Hematopoietic multipotent progenitor cell treated with erythropoietin and hydrocortisone succinate and interleukin-3 and kit ligand, for 4 days (in vitro differentiated cells): Measurements from ENCODE around the gene PID1.

ENCODE experiments used
- DNase-seq: peaks from one replicate; pipeline ENCODE4 v3.0.0-alpha.2; 2015

The PID1 gene, protein sequence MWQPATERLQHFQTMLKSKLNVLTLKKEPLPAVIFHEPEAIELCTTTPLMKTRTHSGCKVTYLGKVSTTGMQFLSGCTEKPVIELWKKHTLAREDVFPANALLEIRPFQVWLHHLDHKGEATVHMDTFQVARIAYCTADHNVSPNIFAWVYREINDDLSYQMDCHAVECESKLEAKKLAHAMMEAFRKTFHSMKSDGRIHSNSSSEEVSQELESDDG

GRCh38 chr2:229270551-229271410, at the start of gene PID1:
Gene PID1 (minus strand): TSS chr2:229271287. CDS start chr2:229271043, 244 bp downstream.
- DNase-seq = peak; percentile 12

DNA sequence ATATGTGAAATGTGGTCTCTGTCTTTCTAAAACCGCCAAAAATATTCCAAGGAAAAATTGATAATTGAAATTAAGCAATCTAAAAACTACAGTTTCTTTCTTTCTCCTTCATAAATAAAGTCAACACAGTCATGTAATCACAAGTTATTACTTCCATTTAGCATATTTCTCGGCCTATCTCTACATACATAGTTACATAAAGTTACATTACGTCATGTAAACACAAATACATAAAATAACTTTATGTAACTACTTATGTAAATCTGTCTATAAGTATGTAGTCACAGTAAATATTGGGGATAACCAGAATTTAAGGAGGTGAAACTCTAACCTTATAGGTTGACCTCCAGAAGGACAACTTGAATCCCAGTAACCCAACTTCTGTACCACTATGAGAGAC, 48.5 kb upstream of the PID1 start:
- DNase-seq = no peak

GRCh38 chr2:229314117-229314516, 43.0 kb upstream of the PID1 start:
- no peak for DNase-seq

DNA sequence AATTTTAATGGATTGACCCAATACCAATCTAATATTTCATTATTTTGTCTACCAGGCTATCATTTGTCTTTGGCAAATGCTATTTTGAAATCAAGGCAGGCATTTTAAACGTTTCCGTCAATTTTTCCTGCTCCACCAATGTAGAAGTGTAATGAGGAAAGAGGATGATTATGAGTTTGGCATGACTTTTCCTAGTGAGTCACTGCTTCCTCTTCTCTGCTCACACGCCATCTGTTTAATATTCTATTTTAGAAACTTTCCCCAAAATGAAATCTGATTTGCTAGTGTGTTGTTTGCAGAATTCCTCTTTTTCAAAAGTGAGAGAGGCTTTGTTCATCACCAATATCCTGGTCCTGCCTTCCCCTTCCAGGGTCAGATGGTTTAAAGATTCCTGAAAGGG, 42.5 kb upstream of the PID1 start:
- no peak for DNase-seq

DNA sequence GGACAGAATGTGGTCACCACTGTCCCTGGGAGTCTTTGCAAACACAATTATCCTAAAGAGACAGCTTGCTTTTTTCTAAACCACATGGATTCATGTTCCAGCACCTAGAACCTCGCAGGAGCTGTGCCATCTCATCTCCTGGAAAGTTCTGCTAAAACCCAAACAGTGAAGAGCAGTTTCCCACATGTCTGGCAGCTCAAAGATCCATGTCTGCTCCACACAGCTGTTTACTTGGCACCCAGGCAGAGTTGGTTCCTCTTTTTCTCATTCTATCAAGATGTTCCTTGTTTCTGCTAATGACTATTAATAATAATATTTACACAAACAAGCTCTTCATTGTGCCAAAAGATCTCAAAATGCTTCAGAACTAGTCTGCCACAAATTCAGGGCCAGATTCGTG, 30.1 kb upstream of the PID1 start:
- DNase-seq = no peak

DNA sequence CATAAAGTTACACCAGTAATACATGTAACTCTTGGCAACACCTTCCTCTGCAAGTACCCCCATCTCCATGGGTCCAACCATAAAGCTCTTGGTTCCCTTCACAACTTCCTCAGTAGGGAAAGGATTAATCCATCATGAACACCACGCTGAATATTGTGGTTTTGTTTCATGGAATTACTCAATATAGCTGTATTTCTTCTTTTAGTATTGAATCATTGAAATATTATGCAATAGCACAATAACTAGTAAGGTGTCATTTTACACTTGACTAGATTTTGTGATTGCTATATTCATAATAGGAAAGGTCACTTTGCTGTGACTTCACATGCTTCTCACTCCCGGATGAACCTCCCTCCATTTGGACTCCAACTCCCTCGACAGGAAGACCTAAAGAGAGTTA, 29.7 kb upstream of the PID1 start:
- DNase-seq = no peak

GRCh38 chr2:229300371-229300770, 29.3 kb upstream of the PID1 start:
- DNase-seq = no peak

GRCh38 chr2:229297247-229297646, 26.2 kb upstream of the PID1 start:
- no peak for DNase-seq

- no peak for DNase-seq
Measured at GRCh38 chr2:229296536-229296935, 25.4 kb upstream of the PID1 start.

DNA sequence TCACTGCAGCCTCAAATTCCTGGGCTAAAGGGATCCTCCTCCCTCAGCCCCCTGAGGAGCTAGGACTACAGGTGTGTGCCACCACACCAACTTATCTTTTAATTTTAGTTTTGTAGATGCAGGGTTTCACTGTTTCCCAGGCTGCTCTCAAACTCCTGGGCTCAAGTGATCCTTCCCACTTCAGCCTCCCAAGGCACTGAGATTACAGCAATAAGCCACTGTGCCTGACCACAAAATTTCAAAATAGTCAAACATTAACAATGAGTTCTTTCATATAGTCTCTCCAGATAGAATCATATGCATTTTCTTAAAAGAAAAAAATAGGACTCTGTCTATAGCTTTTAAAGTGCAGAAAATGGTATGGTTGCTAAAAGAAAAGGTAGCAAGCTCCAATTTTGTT, 24.9 kb upstream of the PID1 start:
- DNase-seq = no peak

GRCh38 chr2:229287823-229288222, 16.7 kb upstream of the PID1 start:
- DNase-seq = no peak

- no peak for DNase-seq
Measured at GRCh38 chr2:229282758-229283546, 11.9 kb upstream of the PID1 start.

DNA sequence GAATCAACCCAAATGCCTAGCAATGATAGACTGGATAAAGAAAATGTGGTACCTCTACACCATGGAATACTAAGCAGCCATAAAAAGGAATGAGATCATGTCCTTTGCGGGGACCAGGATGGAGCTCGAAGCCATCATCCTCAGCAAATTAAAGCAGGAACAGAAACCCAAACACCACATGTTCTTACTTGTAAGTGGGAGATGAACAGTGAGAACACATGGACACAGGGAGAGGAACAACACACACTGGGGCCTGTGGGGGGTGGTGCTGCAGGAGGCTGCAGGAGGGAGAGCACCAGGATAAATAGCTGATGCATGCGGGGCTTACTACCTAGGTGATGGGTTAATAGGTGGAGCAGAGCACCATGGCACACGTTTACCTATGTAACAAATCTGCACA, 8.4 kb upstream of the PID1 start:
- DNase-seq = no peak

DNA sequence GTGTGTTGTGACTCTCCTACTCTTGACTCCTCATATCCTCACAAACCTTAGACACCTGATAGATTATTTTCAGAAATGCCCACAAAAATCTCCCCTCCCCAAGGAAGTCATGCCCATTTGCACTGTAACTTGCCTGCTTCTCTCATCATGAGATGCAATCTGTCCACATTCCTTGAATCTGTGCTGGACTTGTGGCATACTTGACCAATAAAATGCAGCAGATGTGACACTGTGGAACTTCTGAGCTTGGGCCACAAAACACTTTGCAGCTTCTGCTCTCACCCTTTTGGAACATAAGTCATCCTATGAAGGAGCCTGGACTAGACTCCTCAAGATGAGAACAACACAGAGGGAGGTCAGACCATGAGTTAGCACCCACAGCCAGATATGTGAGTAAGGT, 4.4 kb upstream of the PID1 start:
- DNase-seq = no peak

DNA sequence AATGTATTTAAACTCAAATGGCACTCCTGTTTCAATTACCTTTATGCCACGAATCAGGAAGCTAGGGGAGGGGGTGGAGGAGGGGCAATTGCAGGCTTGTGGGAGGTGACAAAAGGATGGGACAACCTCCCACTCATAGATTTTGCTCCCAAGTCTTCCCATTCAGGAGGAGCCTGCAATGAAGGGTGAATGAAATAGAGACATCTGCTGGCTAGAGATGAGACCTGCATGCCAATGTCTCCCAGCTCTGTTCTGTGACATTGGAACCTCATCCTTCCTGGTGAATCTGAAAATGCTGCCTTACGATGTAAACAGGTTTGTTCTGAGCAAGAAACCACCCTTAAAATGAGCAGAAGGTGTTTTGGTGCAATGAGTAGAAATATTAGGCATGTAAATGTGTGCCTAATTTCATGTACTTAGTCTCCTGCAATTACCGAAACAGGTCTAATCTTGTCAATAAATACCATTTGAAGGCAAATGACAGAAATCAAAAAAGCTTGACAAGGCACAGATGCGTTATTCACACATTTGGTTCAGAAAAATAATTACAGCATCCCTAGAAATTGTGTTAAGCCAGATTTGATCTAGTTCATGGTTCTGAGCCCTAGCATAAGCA, 2.7 kb upstream of the PID1 start:
- DNase-seq = peak; percentile 50

DNA sequence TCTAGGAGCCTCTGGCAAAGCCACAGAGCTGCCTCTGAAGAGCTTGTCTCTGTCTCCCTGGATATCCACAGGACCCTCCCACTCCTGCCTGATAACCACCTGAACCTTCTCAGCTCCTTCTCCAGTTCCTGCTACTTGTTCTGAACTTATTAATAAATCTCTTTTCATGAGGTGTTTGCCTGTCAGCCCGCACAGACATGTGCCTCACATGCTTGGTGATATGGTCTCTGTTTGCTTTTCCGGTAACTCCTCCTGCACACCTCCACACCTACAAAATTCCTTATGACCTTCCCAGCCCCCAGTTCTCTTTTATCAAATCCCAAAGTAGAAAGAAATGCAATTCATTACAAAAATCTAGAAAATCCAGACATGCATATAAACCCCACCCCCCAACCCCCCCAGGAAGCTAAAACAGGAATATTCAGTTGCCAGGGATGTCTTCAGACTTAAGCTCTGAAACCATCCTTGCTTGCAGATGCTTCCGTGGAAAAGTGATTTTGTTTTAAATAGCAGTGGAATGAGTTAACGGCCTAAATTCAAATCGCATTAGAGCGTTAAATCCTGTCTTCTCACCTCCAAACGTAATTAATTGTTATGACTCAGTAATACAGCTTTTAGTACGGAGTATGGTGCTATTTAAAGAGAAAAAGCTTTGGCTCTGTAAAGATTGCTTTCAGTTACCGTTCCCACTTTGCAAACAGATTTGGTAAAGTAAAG, 2.1 kb upstream of the PID1 start:
- no peak for DNase-seq

GRCh38 chr2:229269941-229270340, 1.1 kb downstream of the PID1 start:
- DNase-seq = no peak

DNA sequence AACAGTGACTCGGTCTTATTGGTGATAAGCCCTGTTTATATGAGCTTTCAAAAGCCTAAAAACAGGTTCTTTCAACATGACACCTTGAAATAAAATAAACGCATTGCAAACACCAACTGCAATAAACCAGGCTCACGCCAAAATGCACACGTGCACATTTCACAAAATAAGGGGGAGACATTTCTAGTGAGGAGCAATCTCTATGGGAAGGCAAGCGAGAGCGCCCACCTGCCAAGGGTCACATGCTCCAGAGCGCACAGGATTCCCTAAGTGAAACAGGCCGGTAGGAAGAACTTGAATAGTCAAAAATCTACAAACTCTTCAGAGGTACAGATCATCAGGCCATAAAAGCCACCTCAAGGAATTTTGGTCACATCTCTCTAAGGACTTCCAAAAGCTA, 1.9 kb downstream of the PID1 start:
- no peak for DNase-seq

DNA sequence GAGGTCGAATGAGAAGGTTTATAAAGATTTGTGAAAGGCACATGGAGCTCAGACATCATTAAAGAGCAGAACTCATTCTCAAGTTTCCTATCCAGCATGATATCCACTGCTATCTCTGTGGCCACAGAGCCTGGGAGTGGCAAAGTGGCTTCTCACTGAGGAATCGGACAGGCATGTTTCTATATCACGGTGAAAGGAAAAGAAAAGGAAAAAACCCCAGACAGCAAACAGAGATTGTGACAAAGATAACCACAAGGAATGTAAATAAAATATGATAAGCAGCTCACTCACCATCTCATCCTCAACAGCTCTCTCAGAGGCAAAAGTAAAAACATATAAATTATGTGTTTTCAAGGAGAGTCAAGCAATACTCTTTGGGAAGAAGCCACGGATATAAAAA, 2.5 kb downstream of the PID1 start:
- DNase-seq = no peak

GRCh38 chr2:229267080-229267479, 4.0 kb downstream of the PID1 start:
- DNase-seq = no peak

- DNase-seq = no peak
Measured at GRCh38 chr2:229265727-229266126, 5.4 kb downstream of the PID1 start.

DNA sequence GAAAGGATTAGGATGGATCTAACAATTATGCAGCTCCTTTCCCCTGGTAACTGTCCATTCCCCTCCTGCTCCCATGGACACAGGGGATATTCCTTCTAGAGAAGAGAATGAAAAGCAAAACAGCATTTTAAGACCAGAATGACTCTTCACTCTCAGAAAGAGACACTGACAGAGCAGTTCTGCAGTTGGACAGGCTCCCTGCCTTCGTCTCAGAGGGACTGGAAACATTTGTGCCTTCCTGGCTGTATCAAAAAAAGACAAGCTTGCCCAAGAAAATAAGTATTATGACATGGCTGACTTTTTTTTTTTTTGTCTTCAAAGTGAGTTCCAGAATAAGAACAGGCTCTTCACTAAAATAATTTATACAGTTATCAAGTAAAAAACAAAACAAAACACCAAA, 9.5 kb downstream of the PID1 start:
- no peak for DNase-seq

DNA sequence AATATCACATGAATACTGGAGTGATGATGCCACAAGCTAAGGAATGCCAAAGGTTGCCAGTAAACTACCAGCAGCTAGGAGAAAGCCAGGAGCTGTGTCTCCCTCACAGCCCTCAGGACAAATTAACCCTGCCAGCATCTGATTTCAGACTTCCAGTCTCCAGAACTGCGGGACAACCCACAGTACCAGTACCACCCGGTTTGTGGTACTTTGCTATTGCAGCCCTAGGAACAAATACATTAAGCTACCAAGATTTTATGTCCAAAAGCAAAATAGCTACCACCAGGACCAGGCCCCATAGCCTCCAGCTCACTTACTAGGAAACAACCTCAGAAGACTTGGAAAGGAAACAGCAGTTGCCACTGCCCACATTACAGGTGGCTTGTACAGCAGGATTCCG, 10.0 kb downstream of the PID1 start:
- DNase-seq = no peak
